NB4 (cell line): Measurements from ENCODE around the gene SMIM29.
A peak's percentile ranks its signal among the peaks of the same experiment; 100 is the strongest.
"Not testable (repeated sequence)": the region's sequence is repeated elsewhere in the genome, so short reads cannot be mapped to it uniquely, and the experiment has no call there.

Experiments used
- DNase-seq: peaks from one replicate; pipeline ENCODE4 v3.0.0; 2010; ENCODE audit warnings: low read depth
- H3K4me3 ChIP-seq: one replicate; pipeline ENCODE4 v1.5.1; 2011; ENCODE audit warnings: mild to moderate bottlenecking, low read depth, low read length, moderate library complexity
- CTCF ChIP-seq: IDR thresholded peaks from one replicate; pipeline ENCODE4 v1.5.1; 2012; ENCODE audit warnings: low read depth, low read length
- MAX ChIP-seq: IDR thresholded peaks from 2 replicates; pipeline ENCODE4 v1.6.1; 2011; ENCODE audit warnings: low read depth, low read length
- MYC ChIP-seq: IDR thresholded peaks from 2 replicates; pipeline ENCODE4 v1.6.1; 2011; ENCODE audit warnings: low read depth, low read length
- POLR2A ChIP-seq: IDR thresholded peaks from 2 replicates; pipeline ENCODE4 v1.6.1; 2011; ENCODE audit warnings: mild to moderate bottlenecking; ENCODE audit not compliant: insufficient read length; ENCODE audit errors: extremely low read depth

SMIM29 gene

GRCh38 chr6:34249469-34250261 lies 859 bp upstream of the SMIM29 start:
- H3K4me3 ChIP-seq, result peak overlapping the region; percentile 56
- no peak for DNase-seq
- TF ChIP-seq MAX, result no peak
- no peak for TF ChIP-seq CTCF
- no peak for TF ChIP-seq MYC
- TF ChIP-seq POLR2A, result no peak

- no peak for TF ChIP-seq MAX
- no peak for TF ChIP-seq POLR2A
- no peak for TF ChIP-seq MYC
- TF ChIP-seq CTCF, result no peak
- DNase-seq, result peak; percentile 55
- H3K4me3 ChIP-seq, result peak overlapping the region; percentile 80
Measured at GRCh38 chr6:34248198-34248726, 544 bp downstream of the SMIM29 start.

- TF ChIP-seq POLR2A, result no peak
- TF ChIP-seq MAX, result no peak
- DNase-seq, result no peak
- peak overlapping the region; percentile 80 for H3K4me3 ChIP-seq
Measured at GRCh38 chr6:34247481-34248197, 1.2 kb downstream of the SMIM29 start.

- DNase-seq, result peak; percentile 71
- no peak overlapping the region for H3K4me3 ChIP-seq
- TF ChIP-seq MYC (peak; percentile 30; the same call in 1 of the 2 replicates), POLR2A (peak; percentile 28), CTCF (peak; percentile 60), MAX (peak; percentile 7; the same call in 1 of the 2 replicates)
Measured at GRCh38 chr6:34246563-34247391, 2.0 kb downstream of the SMIM29 start.

- no peak for DNase-seq
- H3K4me3 ChIP-seq, result no peak overlapping the region
Measured at GRCh38 chr6:34246249-34246562, 2.6 kb downstream of the SMIM29 start.

GRCh38 chr6:34245761-34246140 lies 3.1 kb downstream of the SMIM29 start:
- not testable (repeated sequence) for DNase-seq, H3K4me3 ChIP-seq

More at GRCh38 chr6:34246249-34246562, 2.6 kb downstream of the SMIM29 start:
- TF ChIP-seq POLR2A, result no peak
- no peak for TF ChIP-seq MAX
- no peak for TF ChIP-seq CTCF
- TF ChIP-seq MYC, result no peak

- not testable (repeated sequence) for H3K4me3 ChIP-seq, DNase-seq
Measured at GRCh38 chr6:34245032-34245760, 3.6 kb downstream of the SMIM29 start.
